Mucosa of gallbladder (tissue), 1 donor: ENCODE measurements around the gene GCFC2. TPM values are rescaled to one million over a fixed set of nuclear protein-coding genes. Genes with fewer than 3 reads are reported as not detected.
A peak's percentile ranks its signal among the peaks of the same experiment; 100 is the strongest.
"Not testable (repeated sequence)": the region's sequence is repeated elsewhere in the genome, so short reads cannot be mapped to it uniquely, and the experiment has no call there.

ENCODE experiments used
- DNase-seq: peaks from one replicate; pipeline ENCODE4 v3.0.0-alpha.2; 2020; ENCODE audit warnings: low spot score
- total RNA-seq: library from RNA; stranded (reverse); gene quantifications from one replicate; pipeline ENCODE4 v1.2.1, GENCODE V29; 2021
- donor health status: DM: no; HTN: no; CAD: no.

GCFC2 gene
- total RNA-seq, 1 donor from 2014 or later = 11.0 TPM

DNA sequence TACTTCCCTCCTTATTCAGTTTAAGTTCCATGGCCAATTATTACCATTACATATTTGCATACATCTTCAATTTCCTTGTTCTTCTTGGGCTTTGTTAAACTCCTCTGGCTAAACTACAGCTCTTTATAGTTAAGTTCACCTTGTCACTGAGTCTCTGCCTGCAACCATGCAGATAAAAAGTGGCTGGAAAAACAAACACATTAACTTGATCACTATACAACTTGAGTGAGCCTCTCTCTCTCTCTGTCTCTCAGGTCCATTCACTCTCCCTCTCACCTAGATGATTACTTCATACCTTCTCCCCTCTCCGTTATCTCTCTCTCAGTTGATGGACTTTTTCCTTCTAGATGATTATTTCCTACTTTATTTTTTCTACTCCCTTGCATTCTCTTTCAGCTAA is 30.3 kb downstream of the GCFC2 start:
- no peak for DNase-seq

- DNase-seq = no peak
Measured at GRCh38 chr2:75679556-75679955, 31.2 kb downstream of the GCFC2 start.

- no peak for DNase-seq
Measured at GRCh38 chr2:75676464-75676863, 34.3 kb downstream of the GCFC2 start.

- no peak for DNase-seq
Measured at GRCh38 chr2:75675908-75676307, 34.8 kb downstream of the GCFC2 start.

- DNase-seq = not testable (repeated sequence)
Measured at GRCh38 chr2:75675423-75675822, 35.3 kb downstream of the GCFC2 start.

DNA sequence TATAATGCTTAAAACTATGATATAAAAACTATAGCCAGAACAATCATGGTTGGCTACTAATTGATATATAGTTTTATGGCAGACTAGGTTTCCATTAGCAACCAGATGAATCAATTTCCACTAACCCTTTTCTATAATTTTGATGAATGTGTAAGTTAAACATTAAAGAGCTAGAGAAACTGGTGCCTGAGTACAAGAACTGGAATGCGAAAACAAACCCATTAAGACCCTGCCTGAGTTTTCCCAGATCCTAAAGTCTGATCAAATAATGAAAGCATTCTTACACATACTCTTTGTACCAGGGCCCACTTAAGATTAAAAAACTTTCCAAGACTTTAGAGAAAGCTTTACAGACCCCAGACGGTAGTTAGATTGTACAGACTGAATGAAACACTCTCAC is 42.8 kb downstream of the GCFC2 start:
- no peak for DNase-seq

DNA sequence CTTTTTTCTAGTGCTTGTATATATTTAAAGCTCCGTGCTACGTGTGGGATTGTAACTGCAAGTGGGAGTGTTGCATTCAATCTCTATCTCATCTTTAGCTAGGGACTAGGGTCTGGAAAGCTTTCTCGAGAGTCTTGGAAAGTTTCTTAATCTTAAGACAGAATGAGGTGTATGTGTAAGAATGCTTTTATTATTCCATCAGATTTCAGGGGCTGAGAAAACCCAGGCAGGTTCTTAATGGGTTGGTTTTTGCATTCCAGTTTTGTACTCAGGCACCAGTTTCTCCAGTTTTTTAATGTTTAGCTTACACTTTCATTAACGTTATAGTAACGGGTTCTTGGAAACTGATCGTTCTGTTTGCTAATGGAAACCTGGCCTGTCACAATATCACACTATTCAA is 43.8 kb downstream of the GCFC2 start:
- DNase-seq = no peak

- no peak for DNase-seq
Measured at GRCh38 chr2:75657798-75658197, 52.9 kb downstream of the GCFC2 start.

GRCh38 chr2:75656563-75656962 is 54.2 kb downstream of the GCFC2 start:
- no peak for DNase-seq

GRCh38 chr2:75655861-75656260 is 54.9 kb downstream of the GCFC2 start:
- no peak for DNase-seq

DNA sequence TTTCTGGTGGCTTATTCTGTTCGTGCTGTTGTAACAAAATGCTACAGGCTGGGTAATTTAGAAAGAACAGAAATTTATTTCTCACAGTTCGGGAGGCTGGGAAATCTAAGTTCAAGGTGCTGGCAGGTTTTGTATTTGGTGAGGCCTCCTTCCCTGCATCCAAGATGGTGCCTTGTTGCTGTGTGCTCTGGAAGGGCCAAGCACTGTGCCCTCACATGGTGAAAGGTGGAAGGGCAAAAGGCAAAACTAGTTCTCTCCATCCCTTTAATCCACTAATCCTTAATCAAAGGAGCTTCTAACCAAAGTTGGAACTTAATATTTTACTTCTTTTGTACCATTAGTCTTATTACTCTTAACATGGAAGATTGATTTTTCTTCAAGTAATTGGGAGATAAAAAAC is 56.7 kb downstream of the GCFC2 start:
- no peak for DNase-seq

DNA sequence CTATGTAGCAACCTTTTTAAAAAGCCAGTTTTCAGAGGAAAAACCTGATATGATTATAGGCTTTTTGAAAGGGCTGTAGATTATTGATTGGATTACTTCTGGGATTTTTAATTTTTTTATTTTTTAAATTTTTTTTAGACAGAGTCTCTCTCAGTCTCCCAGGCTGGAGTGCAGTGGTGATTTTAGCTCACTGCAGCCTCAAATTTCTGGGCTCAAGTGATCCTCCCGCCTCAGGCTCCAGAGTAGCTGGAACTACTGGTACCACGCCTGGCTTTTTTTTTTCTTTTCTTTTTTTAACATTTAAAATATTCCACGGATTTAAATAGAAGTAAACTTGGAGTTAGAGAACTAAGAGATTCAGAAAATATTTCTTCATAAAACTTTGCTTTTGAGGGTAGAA is 62.9 kb downstream of the GCFC2 start:
- DNase-seq = no peak

- DNase-seq = peak; percentile 90
Measured at GRCh38 chr2:75646583-75647425, 63.9 kb downstream of the GCFC2 start, which contains the start of gene MRPL19. Gene MRPL19 (plus strand): TSS chr2:75646783. CDS start chr2:75646808, 25 bp downstream.

DNA sequence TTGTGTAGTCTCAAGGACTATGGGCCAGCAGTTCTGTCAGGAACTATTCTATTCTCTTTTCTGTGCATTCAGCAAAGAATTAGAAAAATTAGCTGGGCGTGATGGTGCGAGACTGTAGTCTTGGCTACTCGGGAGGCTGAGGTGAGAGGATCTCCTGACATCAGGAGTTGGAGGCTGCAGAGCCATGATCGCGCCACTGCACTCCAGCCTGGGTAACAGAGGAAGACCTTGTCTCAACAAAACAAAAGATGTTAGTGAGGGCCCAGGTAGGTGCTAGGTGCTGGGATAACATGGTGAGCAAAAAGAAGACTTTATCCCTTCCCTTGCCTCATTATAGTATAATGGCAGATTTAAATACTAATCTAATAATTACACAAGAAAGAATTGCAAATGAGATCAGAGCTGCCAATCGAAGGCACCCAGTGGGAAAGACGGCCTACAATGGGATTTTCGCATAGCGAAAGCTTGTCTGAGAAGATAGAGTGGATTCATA is 64.6 kb downstream of the GCFC2 start:
- DNase-seq = no peak

DNA sequence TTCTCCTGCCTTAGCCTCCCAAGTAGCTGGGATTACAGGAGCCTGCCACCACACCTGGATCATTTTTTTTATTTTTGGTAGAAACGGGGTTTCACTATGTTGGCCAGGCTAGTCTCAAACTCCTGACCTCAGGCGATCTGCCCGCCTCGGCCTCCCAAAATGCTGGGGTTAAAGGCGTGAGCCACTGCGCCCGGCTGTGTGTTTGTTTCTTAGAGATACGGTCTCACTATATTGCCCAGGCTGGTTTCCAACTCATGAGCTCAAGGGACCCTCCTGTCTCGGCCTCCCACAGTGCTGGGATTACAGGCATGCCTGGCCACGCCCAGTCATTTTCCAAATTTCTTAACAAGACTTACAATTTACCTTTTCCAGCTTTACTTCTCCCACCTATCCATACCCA is 65.1 kb downstream of the GCFC2 start:
- no peak for DNase-seq

DNA sequence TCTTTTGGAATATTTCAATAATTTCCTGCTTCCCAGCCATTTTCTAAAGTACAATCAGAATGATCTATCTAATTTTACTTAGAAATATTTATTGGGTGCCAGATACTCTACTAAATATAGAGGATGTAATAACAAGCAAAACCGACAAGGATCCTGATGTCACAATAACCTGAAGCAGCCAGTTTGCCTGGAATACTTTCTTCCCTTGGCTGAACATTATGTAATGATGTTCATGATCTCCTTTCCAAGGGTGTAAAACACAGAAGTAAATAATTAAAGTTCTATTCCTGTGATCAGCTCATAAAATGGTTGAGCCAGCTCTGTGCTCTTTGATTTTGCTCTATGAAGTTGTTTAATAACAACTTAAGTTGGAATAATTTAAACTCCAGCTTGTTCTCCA is 66.7 kb downstream of the GCFC2 start:
- DNase-seq = no peak

GRCh38 chr2:75641587-75641986 is 69.1 kb downstream of the GCFC2 start:
- DNase-seq = no peak

DNA sequence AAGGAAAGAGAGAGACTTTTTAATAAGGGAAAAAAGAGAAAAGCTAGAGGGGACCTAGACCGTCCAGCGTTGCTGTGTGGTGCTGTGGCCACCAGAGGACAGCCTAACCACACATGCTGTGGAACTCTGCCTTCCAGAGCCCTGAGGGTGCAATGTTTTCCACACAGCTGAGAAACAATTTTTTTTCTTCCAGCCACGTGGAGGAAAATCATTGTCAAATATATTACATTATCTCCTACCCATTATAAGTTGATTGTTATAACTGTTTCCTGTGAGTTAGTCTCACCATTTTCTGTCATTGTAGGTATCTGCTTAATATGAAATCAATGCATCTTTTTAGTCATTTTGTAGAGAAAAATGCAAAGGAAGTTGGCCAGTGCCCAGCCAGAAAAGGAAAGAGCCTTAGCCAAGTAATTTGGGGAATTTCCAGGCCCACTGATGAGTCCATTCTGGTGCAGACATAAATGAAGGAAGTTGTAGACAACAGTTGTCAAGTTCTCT is 70.0 kb downstream of the GCFC2 start:
- DNase-seq = peak; percentile 69

DNA sequence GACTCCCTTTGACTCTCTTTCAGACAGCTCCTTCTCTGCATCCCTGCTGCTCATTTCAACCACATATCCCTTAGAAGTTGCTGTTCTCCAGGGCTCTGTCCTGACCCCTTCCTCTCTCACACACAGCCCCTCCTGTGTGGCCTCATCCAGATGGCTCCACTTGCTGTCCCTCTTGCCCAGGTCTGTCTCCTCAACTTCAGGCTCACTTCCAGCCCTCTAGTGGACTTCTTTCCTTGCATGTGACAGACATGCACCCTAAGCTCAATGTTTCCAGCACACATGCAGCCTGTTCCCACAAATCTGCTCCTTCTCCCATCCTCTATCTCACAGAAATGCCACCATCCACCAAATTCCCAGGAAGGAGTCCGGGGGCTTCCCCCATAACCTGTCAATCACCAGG is 73.1 kb downstream of the GCFC2 start:
- DNase-seq = no peak

DNA sequence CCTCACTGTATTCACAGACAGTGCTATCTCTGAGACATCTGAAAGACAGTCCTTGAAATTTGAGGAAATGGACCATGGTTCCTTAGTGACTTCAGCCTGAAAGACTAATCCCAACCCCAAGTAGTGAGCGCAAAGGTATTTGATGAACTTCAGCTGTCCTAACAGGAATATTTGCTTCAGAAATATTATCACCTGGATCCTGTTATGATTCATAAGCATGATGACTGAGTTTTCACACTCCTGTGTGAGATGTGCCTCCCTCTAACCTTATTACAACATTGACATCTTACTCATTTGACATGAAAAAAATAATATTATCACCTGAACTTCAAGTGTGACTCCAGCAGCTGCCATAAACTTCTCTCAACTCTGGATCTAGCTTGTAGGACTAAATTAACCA is 75.8 kb downstream of the GCFC2 start:
- no peak for DNase-seq

GRCh38 chr2:75633620-75634019 is 77.1 kb downstream of the GCFC2 start:
- no peak for DNase-seq

DNA sequence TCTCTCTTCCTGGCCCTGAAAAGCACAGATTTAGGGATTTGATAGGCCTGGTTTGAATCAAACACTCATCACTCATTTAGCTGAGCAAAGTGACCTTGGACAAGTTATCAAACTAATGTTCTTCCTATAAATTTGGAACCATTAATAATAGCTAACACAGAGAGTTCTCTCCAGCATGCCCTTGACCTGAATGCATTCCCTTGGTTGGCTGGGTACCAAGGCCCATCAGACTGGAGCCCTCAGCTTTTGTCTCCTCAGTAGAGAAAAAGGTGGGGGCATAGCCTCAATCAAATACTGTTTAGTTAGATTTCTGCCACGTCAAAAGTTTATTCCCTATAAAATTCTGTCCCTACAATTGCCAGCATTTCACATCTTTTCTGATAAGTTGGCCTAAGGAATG is 77.9 kb downstream of the GCFC2 start:
- DNase-seq = no peak

DNA sequence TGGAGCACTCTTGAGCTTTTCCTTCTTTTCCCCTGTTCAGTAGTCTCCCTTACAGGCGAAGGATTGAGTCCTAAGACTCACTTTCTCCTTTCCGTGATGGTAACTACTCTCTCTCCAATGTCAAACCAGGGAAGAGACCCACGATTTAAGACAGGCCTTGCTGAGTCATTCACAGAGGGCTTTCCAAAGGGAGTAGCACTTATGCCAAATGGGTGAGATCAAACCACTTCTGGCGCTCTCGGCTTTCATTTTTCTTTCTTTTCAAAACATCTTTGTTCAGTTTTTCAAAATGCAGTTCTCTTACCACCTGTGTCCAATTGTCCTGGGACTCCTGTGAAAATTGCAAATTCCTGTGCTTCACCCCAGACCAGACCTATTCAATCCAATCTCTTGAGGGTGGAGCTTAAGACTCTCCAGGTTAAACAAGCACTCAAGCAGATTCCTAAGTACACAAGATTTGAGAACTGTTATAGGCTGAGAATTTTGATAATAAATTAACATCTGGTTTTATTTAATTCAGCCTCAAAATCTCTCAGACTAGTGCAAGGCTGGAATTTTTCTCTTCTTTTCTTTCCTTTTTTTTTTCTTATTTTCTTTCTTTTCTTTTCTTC is 78.5 kb downstream of the GCFC2 start:
- DNase-seq = no peak
